ENCODE data around the gene AMDHD2.

Gene AMDHD2, protein sequence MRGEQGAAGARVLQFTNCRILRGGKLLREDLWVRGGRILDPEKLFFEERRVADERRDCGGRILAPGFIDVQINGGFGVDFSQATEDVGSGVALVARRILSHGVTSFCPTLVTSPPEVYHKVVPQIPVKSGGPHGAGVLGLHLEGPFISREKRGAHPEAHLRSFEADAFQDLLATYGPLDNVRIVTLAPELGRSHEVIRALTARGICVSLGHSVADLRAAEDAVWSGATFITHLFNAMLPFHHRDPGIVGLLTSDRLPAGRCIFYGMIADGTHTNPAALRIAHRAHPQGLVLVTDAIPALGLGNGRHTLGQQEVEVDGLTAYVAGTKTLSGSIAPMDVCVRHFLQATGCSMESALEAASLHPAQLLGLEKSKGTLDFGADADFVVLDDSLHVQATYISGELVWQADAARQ

DNA sequence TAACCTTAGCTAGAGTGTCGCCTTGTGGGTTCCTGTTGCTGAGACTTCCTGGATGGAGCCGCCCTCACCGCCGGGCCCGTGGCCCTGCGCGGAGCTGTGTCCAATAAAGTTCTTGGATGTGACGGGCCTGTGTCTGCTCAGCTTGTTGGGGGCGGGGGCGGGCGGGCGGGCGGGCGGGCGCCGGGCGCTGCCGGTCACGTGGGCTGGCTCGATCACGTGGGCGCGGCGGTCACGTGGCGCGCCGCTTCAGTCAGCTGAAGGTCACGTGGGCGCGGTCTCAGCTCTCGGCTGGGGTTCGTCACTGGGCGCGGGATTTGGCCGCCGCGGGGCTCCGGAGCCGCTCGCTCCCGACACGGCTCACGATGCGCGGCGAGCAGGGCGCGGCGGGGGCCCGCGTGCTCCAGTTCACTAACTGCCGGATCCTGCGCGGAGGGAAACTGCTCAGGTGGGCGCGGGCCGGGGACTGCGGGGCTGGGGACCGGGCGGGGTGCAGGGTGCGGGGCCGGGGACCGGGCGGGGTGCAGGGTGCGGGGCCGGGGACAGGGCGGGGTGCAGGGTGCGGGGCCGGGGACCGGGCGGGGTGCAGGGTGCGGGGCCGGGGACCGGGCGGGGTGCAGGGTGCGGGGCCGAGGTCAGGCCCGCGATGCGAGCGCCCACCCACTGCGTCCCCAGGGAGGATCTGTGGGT, at the start of gene AMDHD2:
Gene AMDHD2 (plus strand): TSS at position 275 of the 687 bp plus-strand sequence. CDS start 88 bp downstream, at position 363.
- Histone ChIP-seq H3K9ac (ENCODE audit: low read depth, low read length, poor library complexity, severe bottlenecking) (no peak within 1 kb of the TSS), H4K20me1 (ENCODE audit: insufficient read depth, low read length, poor library complexity, severe bottlenecking) (peaks cover under 1% of the 10 kb centered on the region), H3K4me2 (ENCODE audit: low read depth, low read length, poor library complexity, severe bottlenecking) (peak within 1 kb of the TSS; percentile 46), H3K27me3 (ENCODE audit: insufficient read depth, low read length, poor library complexity, severe bottlenecking) (no peaks in the 10 kb centered on the region), H3K79me2 (ENCODE audit: insufficient read depth, low read length) (peaks cover 38% of the 10 kb centered on the region), H3F3A (ENCODE audit: low read depth) (no peaks in the 10 kb centered on the region), H3K9me2 (replicated peaks; ENCODE audit: low read depth, low read length) (no peaks in the 10 kb centered on the region), H3K9me3 (ENCODE audit: insufficient read depth, low read depth, low read length) (no peaks in the 10 kb centered on the region), H3K36me3 (ENCODE audit: insufficient read depth, low read length) (no peaks in the 10 kb centered on the region), H3K4me3 (ENCODE audit: low read length, poor library complexity, severe bottlenecking) (peak within 1 kb of the TSS; percentile 65), H3K4me1 (ENCODE audit: insufficient read depth, low read length, poor library complexity, severe bottlenecking) (peaks cover 4% of the 10 kb centered on the region), H2AFZ (ENCODE audit: low read length) (no peak within 1 kb of the TSS)
- TF ChIP-seq, protein P1, sequence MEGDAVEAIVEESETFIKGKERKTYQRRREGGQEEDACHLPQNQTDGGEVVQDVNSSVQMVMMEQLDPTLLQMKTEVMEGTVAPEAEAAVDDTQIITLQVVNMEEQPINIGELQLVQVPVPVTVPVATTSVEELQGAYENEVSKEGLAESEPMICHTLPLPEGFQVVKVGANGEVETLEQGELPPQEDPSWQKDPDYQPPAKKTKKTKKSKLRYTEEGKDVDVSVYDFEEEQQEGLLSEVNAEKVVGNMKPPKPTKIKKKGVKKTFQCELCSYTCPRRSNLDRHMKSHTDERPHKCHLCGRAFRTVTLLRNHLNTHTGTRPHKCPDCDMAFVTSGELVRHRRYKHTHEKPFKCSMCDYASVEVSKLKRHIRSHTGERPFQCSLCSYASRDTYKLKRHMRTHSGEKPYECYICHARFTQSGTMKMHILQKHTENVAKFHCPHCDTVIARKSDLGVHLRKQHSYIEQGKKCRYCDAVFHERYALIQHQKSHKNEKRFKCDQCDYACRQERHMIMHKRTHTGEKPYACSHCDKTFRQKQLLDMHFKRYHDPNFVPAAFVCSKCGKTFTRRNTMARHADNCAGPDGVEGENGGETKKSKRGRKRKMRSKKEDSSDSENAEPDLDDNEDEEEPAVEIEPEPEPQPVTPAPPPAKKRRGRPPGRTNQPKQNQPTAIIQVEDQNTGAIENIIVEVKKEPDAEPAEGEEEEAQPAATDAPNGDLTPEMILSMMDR (conservative IDR thresholded peaks at IDR 0.05; ENCODE audit: low read length) = no peak
- TF ChIP-seq EZH2phosphoT487 (IDR thresholded peaks at IDR 0.05; ENCODE audit: borderline replicate concordance) = no peak

DNA sequence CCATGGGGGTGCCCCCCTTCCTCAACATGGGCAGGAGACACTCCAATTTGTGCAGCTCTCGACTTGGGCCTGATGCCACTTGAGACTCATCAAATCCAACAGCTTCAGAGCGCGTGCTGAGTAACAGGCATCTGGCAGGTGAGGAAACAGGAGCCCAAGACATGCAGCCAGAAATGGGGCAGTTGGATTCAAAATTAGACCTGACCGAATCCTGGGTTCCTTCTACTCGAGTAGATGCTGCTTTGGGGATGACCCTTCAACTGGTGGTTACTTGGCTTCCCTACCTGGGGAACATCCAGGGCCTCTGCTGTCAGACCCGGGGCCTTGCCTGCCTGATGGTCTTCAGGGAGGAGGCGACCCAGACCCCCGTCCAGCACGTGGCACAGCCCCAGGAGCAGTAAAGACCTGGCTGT, 49.6 kb upstream of the AMDHD2 start:
- peak overlapping the region; percentile 92 for H3K4me2 ChIP-seq (ENCODE audit: low read depth, low read length, poor library complexity, severe bottlenecking)
- TF ChIP-seq EZH2phosphoT487 (IDR thresholded peaks at IDR 0.05; ENCODE audit: borderline replicate concordance) = no peak
- TF ChIP-seq, protein P1 (conservative IDR thresholded peaks at IDR 0.05; ENCODE audit: low read length) = no peak
- H3K9me2 ChIP-seq (replicated peaks; ENCODE audit: low read depth, low read length) = no peaks in the 10 kb centered on the region
- no peaks in the 10 kb centered on the region for H3K36me3 ChIP-seq (ENCODE audit: insufficient read depth, low read length)
- peaks cover 6% of the 10 kb centered on the region for H4K20me1 ChIP-seq (ENCODE audit: insufficient read depth, low read length, poor library complexity, severe bottlenecking)
- peaks cover 35% of the 10 kb centered on the region for H3K4me1 ChIP-seq (ENCODE audit: insufficient read depth, low read length, poor library complexity, severe bottlenecking)
- H3K9me3 ChIP-seq (ENCODE audit: insufficient read depth, low read depth, low read length) = no peaks in the 10 kb centered on the region
- H3F3A ChIP-seq (ENCODE audit: low read depth) = no peaks in the 10 kb centered on the region
- no peak overlapping the region for H2AFZ ChIP-seq (ENCODE audit: low read length)
- peak overlapping the region; percentile 100 for H3K9ac ChIP-seq (ENCODE audit: low read depth, low read length, poor library complexity, severe bottlenecking)
- H3K4me3 ChIP-seq (ENCODE audit: low read length, poor library complexity, severe bottlenecking) = peak overlapping the region; percentile 80
- H3K79me2 ChIP-seq (ENCODE audit: insufficient read depth, low read length) = peaks cover 14% of the 10 kb centered on the region
- H3K27me3 ChIP-seq (ENCODE audit: insufficient read depth, low read length, poor library complexity, severe bottlenecking) = no peaks in the 10 kb centered on the region

DNA sequence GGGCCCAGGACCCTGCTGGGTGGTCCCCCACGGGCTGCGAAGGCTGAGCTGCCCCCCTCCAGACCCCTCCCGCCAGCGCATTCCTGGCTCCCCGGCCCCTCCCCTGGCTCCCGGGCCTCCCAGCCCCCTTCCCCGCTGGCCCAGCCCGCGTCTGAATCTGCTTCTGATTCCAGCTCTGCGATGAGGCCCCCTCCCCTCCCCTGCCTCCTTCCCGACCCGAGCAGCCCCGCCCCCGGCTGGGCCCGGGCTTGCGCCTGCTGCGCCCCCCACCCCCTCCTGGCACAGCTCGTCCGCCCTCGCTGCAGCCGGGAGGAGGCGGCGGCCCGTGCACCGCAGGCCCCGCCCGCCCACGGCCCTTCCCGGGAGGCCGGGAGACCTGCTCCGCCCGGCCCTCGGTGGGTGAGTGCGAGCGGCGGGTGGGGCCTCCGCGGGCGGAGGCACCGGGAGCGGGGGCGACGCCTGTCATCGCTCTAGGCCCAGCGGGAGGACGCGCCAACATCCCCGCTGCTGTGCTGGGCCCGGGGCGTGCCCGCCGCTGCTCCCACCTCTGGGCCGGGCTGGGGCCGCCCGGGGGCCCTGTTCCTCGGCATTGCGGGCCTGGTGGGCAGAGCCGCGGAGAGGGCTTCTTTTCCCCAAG, 49.0 kb upstream of the AMDHD2 start, which contains the start of gene NTN3:
Gene NTN3 (plus strand): TSS at position 282 of the 637 bp plus-strand sequence. CDS start 405 bp downstream, outside the sequence.
- Histone ChIP-seq H3K4me3 (ENCODE audit: low read length, poor library complexity, severe bottlenecking) (peak within 1 kb of the TSS; percentile 80), H3K4me1 (ENCODE audit: insufficient read depth, low read length, poor library complexity, severe bottlenecking) (peaks cover 34% of the 10 kb centered on the region), H2AFZ (ENCODE audit: low read length) (no peak within 1 kb of the TSS), H3K79me2 (ENCODE audit: insufficient read depth, low read length) (peaks cover 19% of the 10 kb centered on the region), H3K9me3 (ENCODE audit: insufficient read depth, low read depth, low read length) (no peaks in the 10 kb centered on the region), H4K20me1 (ENCODE audit: insufficient read depth, low read length, poor library complexity, severe bottlenecking) (peaks cover 9% of the 10 kb centered on the region), H3K9me2 (replicated peaks; ENCODE audit: low read depth, low read length) (no peaks in the 10 kb centered on the region), H3K27me3 (ENCODE audit: insufficient read depth, low read length, poor library complexity, severe bottlenecking) (no peaks in the 10 kb centered on the region), H3K4me2 (ENCODE audit: low read depth, low read length, poor library complexity, severe bottlenecking) (peak within 1 kb of the TSS; percentile 92), H3K36me3 (ENCODE audit: insufficient read depth, low read length) (no peaks in the 10 kb centered on the region), H3F3A (ENCODE audit: low read depth) (no peaks in the 10 kb centered on the region), H3K9ac (ENCODE audit: low read depth, low read length, poor library complexity, severe bottlenecking) (peak within 1 kb of the TSS; percentile 100)
- no peak for TF ChIP-seq EZH2phosphoT487 (IDR thresholded peaks at IDR 0.05; ENCODE audit: borderline replicate concordance)
